ENCODE data around the gene UROC1.

Gene UROC1

DNA sequence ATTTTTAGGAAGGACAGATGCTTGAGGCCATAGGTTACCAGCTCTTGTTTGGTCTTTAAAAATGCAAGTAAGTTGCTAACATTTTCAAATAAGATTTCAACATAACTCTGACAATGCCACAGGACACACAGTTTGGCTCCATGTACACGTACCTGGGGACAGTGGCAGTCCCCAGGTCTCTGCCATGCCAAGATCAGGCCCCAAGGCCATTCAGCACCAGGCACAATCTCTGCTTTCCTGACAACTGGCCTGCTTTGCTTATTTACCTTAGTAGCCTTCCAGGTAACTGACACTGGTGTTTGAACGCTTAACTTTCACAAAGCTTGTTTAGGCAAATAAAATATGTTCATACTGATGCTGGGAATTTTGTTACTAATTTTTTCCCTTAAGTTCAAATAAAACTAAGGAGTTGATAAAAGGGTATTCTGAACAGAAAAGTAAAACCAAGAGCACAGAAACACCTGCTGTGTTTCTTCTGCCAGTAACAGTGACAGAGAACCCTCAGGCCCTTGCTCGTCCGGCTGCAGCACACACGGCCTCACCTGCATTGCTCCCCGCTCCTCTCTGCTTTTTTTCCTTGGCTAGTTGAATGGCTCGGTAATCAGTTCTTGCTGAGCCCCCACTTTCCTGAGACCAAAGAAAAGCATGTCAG lies 58.3 kb downstream of the UROC1 start:
- no peak for TF ChIP-seq SUZ12 (IDR thresholded peaks at IDR 0.05)
- TF ChIP-seq CTBP1 (IDR thresholded peaks at IDR 0.05; ENCODE audit: borderline replicate concordance): no peak
- TF ChIP-seq HDGF (IDR thresholded peaks at IDR 0.05; ENCODE audit: borderline replicate concordance): no peak
- no peak for TF ChIP-seq BHLHE40 (IDR thresholded peaks at IDR 0.05; ENCODE audit: borderline replicate concordance)
- TF ChIP-seq FOXK2 (IDR thresholded peaks at IDR 0.05): no peak
- no peak for TF ChIP-seq PKNOX1 (IDR thresholded peaks at IDR 0.05)
- no peak for TF ChIP-seq ELF4 (IDR thresholded peaks at IDR 0.05)
- no peak for TF ChIP-seq NFRKB (IDR thresholded peaks at IDR 0.05)
- no peak for TF ChIP-seq ZNF384 (IDR thresholded peaks at IDR 0.05)
- no peak for TF ChIP-seq SP1 (IDR thresholded peaks at IDR 0.05)
- CTCF ChIA-PET: interaction anchor here (0.6 kb wide), 1 partner anchor 1792 kb away, joined by 6 read pairs; no protein-coding TSS in a partner anchor
- no peak for DNase-seq (ENCODE audit: extremely low spot score)
- POLR2A ChIA-PET: no interaction called here

- CTCF ChIA-PET: no interaction called here
- DNase-seq (ENCODE audit: extremely low spot score): no peak
- POLR2A ChIA-PET: interaction anchor here (1.1 kb wide), 1 partner anchor 19 kb away, joined by 3 read pairs; the partner anchor contains the start of gene ZXDC
- TF ChIP-seq FOXM1 (IDR thresholded peaks at IDR 0.05; ENCODE audit: borderline replicate concordance): no peak
- TF ChIP-seq PKNOX1 (IDR thresholded peaks at IDR 0.05): no peak
- TF ChIP-seq CTBP1 (IDR thresholded peaks at IDR 0.05; ENCODE audit: borderline replicate concordance): no peak
- TF ChIP-seq HDGF (IDR thresholded peaks at IDR 0.05; ENCODE audit: borderline replicate concordance): no peak
- no peak for TF ChIP-seq FOXK2 (IDR thresholded peaks at IDR 0.05)
- TF ChIP-seq ELF4 (IDR thresholded peaks at IDR 0.05): no peak
- no peak for TF ChIP-seq SP1 (IDR thresholded peaks at IDR 0.05)
- no peak for TF ChIP-seq NFRKB (IDR thresholded peaks at IDR 0.05)
- TF ChIP-seq TARDBP (IDR thresholded peaks at IDR 0.05): no peak
- no peak for TF ChIP-seq LEF1 (IDR thresholded peaks at IDR 0.05; ENCODE audit: borderline replicate concordance)
- TF ChIP-seq ARNT (IDR thresholded peaks at IDR 0.05): no peak
- TF ChIP-seq SUZ12 (IDR thresholded peaks at IDR 0.05): no peak
- no peak for TF ChIP-seq ZNF384 (IDR thresholded peaks at IDR 0.05)
- no peak for TF ChIP-seq BHLHE40 (IDR thresholded peaks at IDR 0.05; ENCODE audit: borderline replicate concordance)
- no peak for TF ChIP-seq FOXA1 (IDR thresholded peaks at IDR 0.05)
- no peak for TF ChIP-seq L3MBTL2 (conservative IDR thresholded peaks at IDR 0.05)
Observed at GRCh38 chr3:126456766-126457388, 60.7 kb downstream of the UROC1 start.

GRCh38 chr3:126456211-126456610 lies 61.4 kb downstream of the UROC1 start:
- ChIA-PET CTCF (no interaction called here), POLR2A (interaction anchor here (1.1 kb wide), 1 partner anchor 20 kb away, joined by 3 read pairs; the partner anchor contains the start of gene ZXDC)
- no peak for DNase-seq (ENCODE audit: extremely low spot score)
- TF ChIP-seq PKNOX1 (IDR thresholded peaks at IDR 0.05) (no peak), FOXK2 (IDR thresholded peaks at IDR 0.05) (no peak), L3MBTL2 (conservative IDR thresholded peaks at IDR 0.05) (no peak), BHLHE40 (IDR thresholded peaks at IDR 0.05; ENCODE audit: borderline replicate concordance) (no peak), HDGF (IDR thresholded peaks at IDR 0.05; ENCODE audit: borderline replicate concordance) (no peak), SUZ12 (IDR thresholded peaks at IDR 0.05) (no peak), ELF4 (IDR thresholded peaks at IDR 0.05) (no peak), ARNT (IDR thresholded peaks at IDR 0.05) (no peak), ZNF384 (IDR thresholded peaks at IDR 0.05) (no peak), CTBP1 (IDR thresholded peaks at IDR 0.05; ENCODE audit: borderline replicate concordance) (no peak), NFRKB (IDR thresholded peaks at IDR 0.05) (no peak), TARDBP (IDR thresholded peaks at IDR 0.05) (no peak), SP1 (IDR thresholded peaks at IDR 0.05) (no peak), FOXM1 (IDR thresholded peaks at IDR 0.05; ENCODE audit: borderline replicate concordance) (no peak), LEF1 (IDR thresholded peaks at IDR 0.05; ENCODE audit: borderline replicate concordance) (no peak), FOXA1 (IDR thresholded peaks at IDR 0.05) (no peak)

- no peak for TF ChIP-seq ZNF384 (IDR thresholded peaks at IDR 0.05)
- TF ChIP-seq FOXK2 (IDR thresholded peaks at IDR 0.05): no peak
- no peak for TF ChIP-seq ELF4 (IDR thresholded peaks at IDR 0.05)
- no peak for TF ChIP-seq L3MBTL2 (conservative IDR thresholded peaks at IDR 0.05)
- no peak for TF ChIP-seq FOXM1 (IDR thresholded peaks at IDR 0.05; ENCODE audit: borderline replicate concordance)
- TF ChIP-seq TARDBP (IDR thresholded peaks at IDR 0.05): no peak
- no peak for TF ChIP-seq HDGF (IDR thresholded peaks at IDR 0.05; ENCODE audit: borderline replicate concordance)
- no peak for TF ChIP-seq PKNOX1 (IDR thresholded peaks at IDR 0.05)
- no peak for TF ChIP-seq BHLHE40 (IDR thresholded peaks at IDR 0.05; ENCODE audit: borderline replicate concordance)
- no peak for TF ChIP-seq SUZ12 (IDR thresholded peaks at IDR 0.05)
- TF ChIP-seq SP1 (IDR thresholded peaks at IDR 0.05): no peak
- TF ChIP-seq CTBP1 (IDR thresholded peaks at IDR 0.05; ENCODE audit: borderline replicate concordance): no peak
- TF ChIP-seq FOXA1 (IDR thresholded peaks at IDR 0.05): no peak
- no peak for TF ChIP-seq ARNT (IDR thresholded peaks at IDR 0.05)
- no peak for TF ChIP-seq NFRKB (IDR thresholded peaks at IDR 0.05)
- no peak for TF ChIP-seq LEF1 (IDR thresholded peaks at IDR 0.05; ENCODE audit: borderline replicate concordance)
Observed at GRCh38 chr3:126454437-126455198, 63.0 kb downstream of the UROC1 start.

More at GRCh38 chr3:126454437-126455198, 63.0 kb downstream of the UROC1 start:
- DNase-seq (ENCODE audit: extremely low spot score): no peak
- ChIA-PET POLR2A (no interaction called here), CTCF (no interaction called here)
